Testis (tissue), 3 donors: Measurements from ENCODE around the gene ASCC1. TPM values are rescaled to one million over a fixed set of nuclear protein-coding genes. Genes with fewer than 3 reads are reported as not detected.

Experiments used
- DNase-seq: peaks from one replicate; pipeline ENCODE4 v3.0.0-alpha.2; 2019
- H3K27ac ChIP-seq, 2 donors: fragments of 200-600 bp; sonication (generic); one replicate each; pipeline ENCODE4 v1.5.1; 2019
- H3K27me3 ChIP-seq: fragments of 200-600 bp; sonication (generic); one replicate; pipeline ENCODE4 v1.5.1; 2019
- H3K36me3 ChIP-seq: fragments of 200-600 bp; sonication (generic); one replicate; pipeline ENCODE4 v1.5.1; 2017; ENCODE audit warnings: low read depth; ENCODE audit errors: missing control alignments
- H3K4me1 ChIP-seq: fragments of 200-600 bp; sonication (generic); one replicate; pipeline ENCODE4 v1.5.1; 2019
- H3K4me3 ChIP-seq, 2 donors: fragments of 200-600 bp; sonication (generic); one replicate each; pipeline ENCODE4 v1.5.1; 2017 to 2019
- H3K9me3 ChIP-seq: fragments of 200-600 bp; sonication (generic); one replicate; pipeline ENCODE4 v1.5.1; 2017
- POLR2A ChIP-seq: fragments of 450-650 bp; IDR thresholded peaks from one replicate; pipeline ENCODE4 v1.6.1; 2017; ENCODE audit warnings: antibody characterized with exemption, mild to moderate bottlenecking, moderate library complexity
- WGBS, 2 donors: methylation state at CpG; one replicate each; pipeline ENCODE4 v1.1.5; 2018; 5-methylcytosine and 5-hydroxymethylcytosine counted together
- intact Hi-C: fragments of 100-400 bp; cut with DNase I; formaldehyde crosslinking; loops from one replicate; pipeline ENCODE4 v1.15.1; 2023; ENCODE audit warnings: low total_unique reads
- polyA plus RNA-seq: library from polyadenylated mRNA; stranded (reverse); fragments of 350-450 nt; fragmentation: Illumina TruSeq; extraction: RNeasy Lipid Tissue Mini Kit (QIAGEN cat#74804); gene quantifications from one replicate; pipeline ENCODE4 v1.2.3, GENCODE V29; 2014; ENCODE audit warnings: low read depth, low replicate concordance; ENCODE audit not compliant: insufficient read depth
- total RNA-seq, 2 donors: library from RNA; depleted of rRNA; stranded (reverse); fragments of >200 nt; gene quantifications; one replicate each; pipeline ENCODE4 v1.2.3, GENCODE V29; 2016
- TF ChIP-seq, protein P1 (sequence below), 3 experiments: fragments of 450-650 bp in 2 of 3; fragments of 200-600 bp in 1 of 3; sonication (generic) in 1 of 3; IDR thresholded peaks; one replicate each; pipeline ENCODE4 v1.5.1; 2016 to 2019; ENCODE audit warnings: antibody characterized with exemption in 3 of 3, mild to moderate bottlenecking in 2 of 3, moderate library complexity in 1 of 3

The ASCC1 gene
- total and polyA plus RNA-seq, 3 donors from 2014 or later, result 47.4 to 58.3 (median 48.8) TPM

DNA sequence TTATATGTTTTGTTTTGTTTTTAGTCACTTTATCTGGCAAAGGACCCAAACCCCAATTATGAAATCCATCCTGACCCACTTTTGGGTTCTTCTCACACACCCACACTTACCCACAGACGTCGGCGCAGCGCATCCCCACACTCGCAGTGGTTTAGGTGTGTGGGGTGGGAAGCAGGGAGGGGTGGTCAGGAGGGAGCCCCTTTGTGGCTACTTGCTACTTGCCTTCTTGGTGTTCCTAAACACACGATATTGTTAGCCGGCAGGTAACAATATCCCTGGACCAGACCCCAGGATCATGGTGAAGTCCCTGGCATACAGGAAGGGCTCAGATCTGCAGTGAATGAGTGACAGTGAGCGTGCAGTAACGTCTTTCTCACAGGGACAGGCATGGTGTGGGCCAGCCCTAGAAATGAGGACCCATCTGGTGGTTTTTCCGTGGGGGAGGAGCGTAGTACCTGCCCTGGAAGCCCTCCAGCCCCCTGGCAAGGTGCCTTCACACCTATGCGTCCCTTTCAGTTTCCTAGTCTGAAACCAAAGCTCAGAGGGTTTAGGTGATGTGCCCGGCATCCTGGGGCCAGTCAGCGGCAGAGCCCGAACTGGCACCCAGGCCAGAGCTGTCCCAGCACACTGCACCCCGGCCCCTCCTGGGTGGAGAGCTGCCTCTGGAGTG, 132.2 kb downstream of the ASCC1 start:
- no peak overlapping the region for H3K27ac ChIP-seq
- no peaks in the 10 kb centered on the region for H3K27me3 ChIP-seq
- WGBS, 2 donors, result 59 to 78% methylated on average over 13 to 16 of the region's 16 CpGs
- no peak for DNase-seq
- TF ChIP-seq, protein P1, sequence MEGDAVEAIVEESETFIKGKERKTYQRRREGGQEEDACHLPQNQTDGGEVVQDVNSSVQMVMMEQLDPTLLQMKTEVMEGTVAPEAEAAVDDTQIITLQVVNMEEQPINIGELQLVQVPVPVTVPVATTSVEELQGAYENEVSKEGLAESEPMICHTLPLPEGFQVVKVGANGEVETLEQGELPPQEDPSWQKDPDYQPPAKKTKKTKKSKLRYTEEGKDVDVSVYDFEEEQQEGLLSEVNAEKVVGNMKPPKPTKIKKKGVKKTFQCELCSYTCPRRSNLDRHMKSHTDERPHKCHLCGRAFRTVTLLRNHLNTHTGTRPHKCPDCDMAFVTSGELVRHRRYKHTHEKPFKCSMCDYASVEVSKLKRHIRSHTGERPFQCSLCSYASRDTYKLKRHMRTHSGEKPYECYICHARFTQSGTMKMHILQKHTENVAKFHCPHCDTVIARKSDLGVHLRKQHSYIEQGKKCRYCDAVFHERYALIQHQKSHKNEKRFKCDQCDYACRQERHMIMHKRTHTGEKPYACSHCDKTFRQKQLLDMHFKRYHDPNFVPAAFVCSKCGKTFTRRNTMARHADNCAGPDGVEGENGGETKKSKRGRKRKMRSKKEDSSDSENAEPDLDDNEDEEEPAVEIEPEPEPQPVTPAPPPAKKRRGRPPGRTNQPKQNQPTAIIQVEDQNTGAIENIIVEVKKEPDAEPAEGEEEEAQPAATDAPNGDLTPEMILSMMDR (IDR thresholded peaks at IDR 0.05), result no peak
- TF ChIP-seq POLR2A, result no peak
- peaks cover 17% of the 10 kb centered on the region for H3K4me1 ChIP-seq
- no peaks in the 10 kb centered on the region for H3K9me3 ChIP-seq
- intact Hi-C loops, result no loop called here
- no peaks in the 10 kb centered on the region for H3K36me3 ChIP-seq
- no peak overlapping the region for H3K4me3 ChIP-seq

DNA sequence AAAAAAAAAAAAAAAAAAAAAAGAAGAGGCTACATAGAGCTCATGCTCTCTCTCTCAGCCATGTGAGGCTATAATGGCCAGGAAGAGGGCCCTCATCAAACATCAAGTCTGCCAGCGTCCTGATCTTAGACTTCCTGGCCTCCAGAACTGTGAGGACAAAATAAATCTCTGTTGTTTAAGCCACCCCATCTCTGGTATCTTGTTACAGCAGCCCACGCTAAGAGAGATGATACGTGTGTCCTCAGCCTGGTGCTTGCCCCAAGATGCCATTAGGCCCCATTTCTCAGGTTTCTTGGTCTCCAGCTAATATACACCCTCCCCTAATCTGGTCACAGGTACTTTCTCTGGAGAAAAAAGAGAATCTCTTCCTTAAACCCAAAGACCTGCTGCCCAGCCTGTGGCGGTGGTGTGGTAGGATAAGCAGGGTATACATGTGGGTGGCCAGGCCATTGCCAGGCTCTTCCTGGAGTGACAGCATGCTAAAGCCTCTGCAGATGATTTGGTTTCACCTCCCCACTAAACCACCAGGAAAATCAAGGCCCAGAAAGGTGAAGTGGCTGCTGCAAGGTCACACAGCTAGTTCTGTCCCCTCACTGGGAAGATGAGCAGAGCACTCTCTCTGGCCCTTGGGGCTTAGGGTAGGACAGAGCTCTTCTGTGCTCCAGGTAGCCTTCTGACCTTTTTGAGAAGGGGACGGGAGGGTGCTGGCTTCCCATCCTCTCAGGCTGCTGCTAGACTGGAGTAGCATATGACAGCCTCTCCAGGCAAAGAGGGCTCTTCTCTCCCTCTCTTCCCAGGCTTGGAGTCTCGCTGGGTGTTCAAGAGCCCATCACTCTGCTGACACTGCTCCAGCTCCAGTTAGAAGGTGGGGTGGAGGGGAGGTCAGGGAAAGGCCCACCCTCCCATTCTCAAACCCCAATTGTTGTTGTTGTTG, 133.0 kb downstream of the ASCC1 start:
- Histone ChIP-seq H3K27me3 (no peaks in the 10 kb centered on the region), H3K36me3 (no peaks in the 10 kb centered on the region), H3K4me1 (peaks cover 14% of the 10 kb centered on the region), H3K9me3 (no peaks in the 10 kb centered on the region), H3K4me3 (no peak overlapping the region), H3K27ac (no peak overlapping the region)
- WGBS, 2 donors, result 84 to 85% methylated on average over 6 of the region's 6 CpGs
- no peak for TF ChIP-seq POLR2A
- TF ChIP-seq, protein P1 (IDR thresholded peaks at IDR 0.05), result no peak
- no peak for DNase-seq
- intact Hi-C loops, result no loop called here

DNA sequence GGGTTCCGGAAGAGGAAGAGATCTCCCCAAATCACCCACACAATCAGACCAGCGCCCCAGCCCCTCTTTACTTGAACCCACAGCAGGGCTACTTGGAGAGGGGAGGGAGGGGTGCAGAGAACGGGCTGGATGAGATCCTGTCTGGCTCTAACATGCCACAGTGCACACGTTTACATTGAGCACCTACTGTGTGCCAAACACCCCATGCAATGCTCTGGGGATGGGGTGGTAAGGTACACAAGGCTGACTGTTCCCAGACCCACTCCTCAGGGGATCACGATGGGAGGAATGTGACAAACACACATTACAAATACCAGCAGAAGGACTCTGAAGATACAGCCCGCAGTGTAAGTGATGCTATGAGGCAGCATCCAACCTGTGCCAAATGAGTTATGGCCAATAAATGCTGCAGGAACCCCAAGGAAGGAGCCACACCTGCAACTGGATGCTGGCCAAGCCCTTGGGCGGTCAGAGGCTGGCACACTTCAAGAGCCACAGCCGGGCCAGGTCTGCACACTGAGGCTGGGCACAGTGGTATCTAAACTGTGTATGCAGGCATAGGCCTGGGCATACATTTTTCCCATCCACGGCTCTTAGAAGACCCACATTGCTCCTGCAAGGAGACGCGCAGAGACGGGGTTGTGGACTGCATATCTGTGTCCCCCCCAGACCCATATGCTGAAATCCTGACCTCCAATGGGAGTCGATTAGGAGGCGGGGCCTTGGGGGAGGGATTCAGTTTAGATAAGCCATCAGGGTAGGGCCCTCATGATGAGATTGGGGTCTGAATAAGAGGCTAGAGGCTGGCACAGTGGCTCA, 134.1 kb downstream of the ASCC1 start:
- Histone ChIP-seq H3K36me3 (no peaks in the 10 kb centered on the region), H3K4me1 (peaks cover 10% of the 10 kb centered on the region), H3K27ac (no peak overlapping the region), H3K27me3 (no peaks in the 10 kb centered on the region), H3K9me3 (no peaks in the 10 kb centered on the region), H3K4me3 (no peak overlapping the region)
- TF ChIP-seq, protein P1 (IDR thresholded peaks at IDR 0.05), result no peak
- TF ChIP-seq POLR2A, result no peak
- 84 to 89% methylated on average over 14 of the region's 14 CpGs for WGBS, 2 donors
- intact Hi-C loops, result no loop called here
- DNase-seq, result no peak

DNA sequence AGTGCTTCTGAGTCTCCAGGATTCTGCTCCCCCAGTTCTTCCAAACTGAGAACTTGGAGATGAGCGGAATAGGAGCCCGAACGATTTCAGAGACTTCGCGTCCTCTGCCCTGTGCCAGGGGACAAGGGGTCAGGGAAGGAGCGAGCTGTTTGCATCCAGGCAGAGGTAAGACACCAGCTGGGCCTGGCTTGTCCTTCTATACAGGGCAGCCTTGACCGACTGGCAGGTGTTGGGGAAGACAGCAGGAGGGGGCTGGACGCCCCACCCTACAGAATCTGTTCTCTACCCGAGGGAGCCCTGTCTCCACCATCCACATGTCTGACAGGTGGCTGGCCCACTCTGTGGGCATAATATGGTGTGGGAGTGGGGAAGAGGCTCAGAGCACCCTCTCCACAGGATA, 134.9 kb downstream of the ASCC1 start:
- Histone ChIP-seq H3K9me3 (no peaks in the 10 kb centered on the region), H3K27ac (no peak overlapping the region), H3K27me3 (no peaks in the 10 kb centered on the region), H3K4me1 (peaks cover 4% of the 10 kb centered on the region), H3K4me3 (no peak overlapping the region), H3K36me3 (no peaks in the 10 kb centered on the region)
- TF ChIP-seq, protein P1 (IDR thresholded peaks at IDR 0.05), result no peak
- no peak for TF ChIP-seq POLR2A
- no peak for DNase-seq
- WGBS, 2 donors, result 72 to 88% methylated on average over 8 to 9 of the region's 9 CpGs
- intact Hi-C loops, result no loop called here
